ENCODE measurements around the gene CACNB2.

- TF ChIP-seq CTCF (IDR thresholded peaks at IDR 0.05) (no peak), POLR2A (IDR thresholded peaks at IDR 0.05) (no peak)
These were observed 4.2 kb downstream of the CACNB2 start for GRCh38 chr10:18144396-18144795.

Measured in prostate gland (tissue), 2 donors.